Measurements from ENCODE around the gene COP1. TPM values are rescaled to one million over a fixed set of nuclear protein-coding genes. Genes with fewer than 3 reads are reported as not detected.

COP1 gene
- polyA plus RNA-seq, 10 donors: 30.8 to 48.9 (median 38.1) TPM

- no peak for DNase-seq
Measured at GRCh38 chr1:175901076-175901836, 305.8 kb downstream of the COP1 start.

GRCh38 chr1:175900171-175900570, 306.9 kb downstream of the COP1 start:
- no peak for DNase-seq

- no peak for DNase-seq
Measured at GRCh38 chr1:175895966-175896365, 311.1 kb downstream of the COP1 start.
